Posterior vena cava (tissue), 2 donors: ENCODE measurements around the gene NDE1. TPM values are rescaled to one million over a fixed set of nuclear protein-coding genes. Genes with fewer than 3 reads are reported as not detected.

Experiments
- DNase-seq: peaks from one replicate; pipeline ENCODE4 v3.0.0-alpha.2; 2020; ENCODE audit warnings: low spot score
- intact Hi-C, 2 donors: fragments of 100-400 bp; cut with DNase I; formaldehyde crosslinking; loops; one replicate each; pipeline versions ENCODE4 v1.14.1 to v1.14.2; 2022 to 2023
- total RNA-seq, 2 donors: library from RNA; stranded (reverse); fragmentation: NEBNext Ultra II Directional; extraction: Animal tissue kit (Norgen Biotek cat#: 25700); gene quantifications; one replicate each; pipeline ENCODE4 v1.2.1, GENCODE V29; 2021
- donor health status: DM: yes; HTN: yes; CAD: no.
- donor health status: DM: yes; HTN: yes; CAD: no.

Gene NDE1
- total RNA-seq, 2 donors from 2014 or later = 32.3 to 38.1 TPM

DNA sequence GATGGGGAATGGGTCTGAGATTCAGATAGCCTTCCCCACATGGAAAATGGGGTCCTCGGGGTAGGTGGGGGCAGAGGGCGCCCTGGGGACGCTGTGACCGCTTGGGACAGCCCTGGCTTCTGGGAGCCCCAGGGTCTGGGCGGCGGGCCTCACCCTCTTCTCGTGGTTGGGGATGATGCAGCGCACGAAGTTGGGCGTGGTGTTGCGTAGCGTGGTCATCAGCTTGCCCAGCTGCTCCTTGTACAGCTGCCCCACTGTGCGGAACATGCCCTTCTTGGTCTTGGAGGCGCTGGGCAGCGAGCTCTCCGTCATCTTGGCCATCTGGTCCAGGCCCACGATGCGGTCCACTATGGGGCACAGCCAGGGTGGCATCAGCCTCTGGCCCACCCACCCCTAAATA lies 99.9 kb downstream of the NDE1 start:
- intact Hi-C loops = no loop called here

DNA sequence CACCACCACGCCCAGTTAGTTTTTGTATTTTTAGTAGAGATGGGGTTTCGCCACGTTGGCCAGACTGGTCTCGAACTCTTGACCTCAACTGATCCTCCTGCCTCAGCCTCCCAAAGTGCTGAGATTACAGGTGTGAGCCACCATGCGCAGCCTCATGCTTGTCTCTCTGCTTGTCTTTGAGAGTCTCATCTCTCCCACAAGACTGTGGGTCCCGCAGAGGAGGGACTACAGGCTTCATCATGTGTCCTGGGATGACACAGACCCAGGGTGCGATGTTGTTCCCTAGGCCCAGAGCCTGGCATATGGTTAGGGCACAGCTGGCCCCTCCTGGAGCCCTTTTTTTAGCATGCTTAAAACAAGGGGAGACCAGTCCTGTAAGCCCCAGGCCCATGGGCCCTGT lies 101.9 kb downstream of the NDE1 start:
- DNase-seq = no peak
- intact Hi-C loops = no loop called here

More for the DNA sequence above, 99.9 kb downstream of the NDE1 start:
- no peak for DNase-seq

DNA sequence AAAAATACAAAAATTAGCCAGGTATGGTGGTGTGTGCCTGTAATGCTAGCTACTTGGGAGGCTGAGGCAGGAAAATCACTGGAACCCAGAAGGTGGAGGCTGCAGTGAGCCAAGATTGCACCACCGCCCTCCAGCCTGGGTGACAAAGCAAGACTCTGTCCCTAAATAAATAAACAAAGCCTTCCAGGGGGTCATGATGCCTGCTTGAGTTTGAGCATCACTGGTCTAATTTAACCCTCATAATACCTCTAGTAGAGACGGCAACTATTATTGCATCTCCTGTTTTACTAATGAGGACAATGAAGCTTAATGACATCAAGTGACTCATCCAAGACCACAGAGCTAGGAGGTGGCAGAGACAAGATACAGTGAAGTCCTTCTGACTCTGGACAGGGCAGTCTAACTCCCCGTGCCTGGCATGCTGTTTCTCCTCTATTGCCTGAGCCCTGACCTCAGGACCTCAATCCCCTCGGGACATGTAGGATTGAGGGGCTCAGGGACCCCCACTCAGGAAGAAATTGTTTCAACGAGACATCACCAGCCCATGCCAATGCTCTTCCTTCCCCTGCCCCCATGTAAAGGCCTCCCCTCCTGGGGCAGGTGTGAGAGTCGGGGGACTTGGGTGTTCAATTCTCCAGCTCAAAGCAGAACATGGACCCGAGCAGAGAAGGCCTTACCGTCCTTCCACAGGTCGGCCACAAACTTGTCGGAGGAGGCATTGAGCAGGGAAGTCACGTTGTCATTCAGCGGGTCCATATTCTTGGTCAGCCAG lies 102.9 kb downstream of the NDE1 start:
- DNase-seq = no peak
- intact Hi-C loops = no loop called here

DNA sequence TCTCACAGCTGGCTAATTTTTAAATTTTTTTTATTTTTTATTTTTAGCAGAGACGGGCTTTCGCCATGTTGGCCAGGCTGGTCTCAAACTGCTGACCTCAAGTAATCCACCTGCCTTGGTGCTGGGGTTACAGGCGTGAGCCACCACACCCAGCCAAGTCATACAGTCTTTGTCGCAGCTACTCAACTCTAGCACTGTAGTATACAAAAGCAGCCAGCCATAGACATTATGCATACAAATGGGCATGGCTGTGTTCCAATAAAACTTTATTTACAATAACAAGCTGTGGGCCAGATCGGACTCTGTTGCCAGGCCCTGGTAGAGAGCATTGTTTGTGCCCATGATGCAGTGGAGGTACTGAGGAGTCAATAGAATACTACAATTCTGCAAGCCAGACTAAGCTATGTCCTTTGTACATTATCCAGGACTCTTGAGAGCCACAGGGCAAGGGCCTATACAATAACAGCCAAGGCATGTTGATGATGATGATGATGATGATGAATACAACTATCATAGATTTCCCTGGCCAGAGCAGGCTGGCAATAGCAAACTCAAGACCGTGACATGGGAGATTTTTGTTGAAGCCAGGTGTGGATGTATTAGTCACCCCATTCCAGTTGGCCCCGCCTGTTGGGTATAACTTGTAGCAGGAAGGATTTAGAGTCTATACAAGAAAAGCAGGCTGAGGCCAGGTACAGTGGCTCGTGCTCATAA lies 104.9 kb downstream of the NDE1 start:
- DNase-seq = no peak
- intact Hi-C loops = no loop called here

DNA sequence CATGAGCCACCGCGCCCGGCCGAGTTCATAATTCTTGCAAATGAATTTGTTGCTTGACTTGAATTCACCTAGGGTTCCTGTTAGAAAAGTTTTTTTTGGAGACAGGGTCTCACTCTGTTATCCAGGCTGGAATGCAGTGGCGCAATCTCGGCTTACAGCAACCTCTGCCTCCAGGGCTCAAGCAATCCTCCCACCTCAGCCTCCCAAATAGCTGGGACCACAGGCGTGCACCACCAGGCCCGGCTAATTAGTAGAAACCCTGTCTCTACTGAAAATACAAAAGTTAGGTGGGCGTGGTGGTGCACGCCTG lies 107.0 kb downstream of the NDE1 start:
- no peak for DNase-seq
- intact Hi-C loops = no loop called here

- no peak for DNase-seq
- intact Hi-C loops = no loop called here
These were observed 107.7 kb downstream of the NDE1 start for GRCh38 chr16:15757630-15758251.

- no peak for DNase-seq
- intact Hi-C loops = no loop called here
These were observed 109.0 kb downstream of the NDE1 start for GRCh38 chr16:15759070-15759469.

GRCh38 chr16:15760129-15760528 lies 110.1 kb downstream of the NDE1 start:
- intact Hi-C loops = no loop called here
- no peak for DNase-seq

DNA sequence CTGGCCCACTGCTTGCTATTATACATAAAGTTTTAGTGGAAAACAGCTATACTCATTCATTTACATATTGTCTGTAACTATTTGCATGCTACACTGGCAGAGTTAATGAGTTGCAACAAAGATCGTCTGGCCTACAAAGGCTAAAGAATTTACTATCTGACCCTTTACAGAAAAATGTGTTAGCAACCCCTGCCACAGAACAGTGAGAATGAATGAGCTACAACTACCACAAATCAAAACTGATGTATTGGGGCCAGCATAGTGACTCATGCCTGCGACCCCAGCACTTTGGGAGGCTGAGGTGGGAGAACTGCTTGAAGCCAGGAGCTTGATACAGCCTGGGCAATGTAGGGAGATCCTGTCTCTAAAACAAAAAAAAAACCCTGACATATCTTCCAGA lies 114.1 kb downstream of the NDE1 start:
- intact Hi-C loops = no loop called here
- no peak for DNase-seq

GRCh38 chr16:15765116-15765515 lies 115.1 kb downstream of the NDE1 start:
- DNase-seq = no peak
- intact Hi-C loops = no loop called here

- intact Hi-C loops = no loop called here
- DNase-seq = no peak
These were observed 115.8 kb downstream of the NDE1 start for GRCh38 chr16:15765880-15766279.

DNA sequence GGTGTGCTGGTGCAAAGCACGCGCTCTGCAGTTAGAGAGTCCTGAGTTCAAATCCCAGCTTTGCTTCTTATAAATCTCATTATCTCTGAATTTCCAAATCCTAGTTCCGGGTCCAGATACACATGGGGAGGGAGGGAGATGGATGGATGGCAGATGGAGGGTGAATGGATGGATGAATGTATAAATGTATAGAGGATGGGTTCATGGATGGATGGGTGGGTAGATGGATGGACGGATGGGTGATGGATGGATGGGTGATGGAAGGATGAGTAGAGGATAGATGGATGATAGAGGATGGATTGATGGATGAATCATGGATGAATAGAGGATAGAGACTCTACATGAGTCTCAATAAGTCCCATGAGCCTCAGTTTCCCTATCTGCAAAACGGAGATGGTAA lies 116.9 kb downstream of the NDE1 start:
- no peak for DNase-seq
- intact Hi-C loops = no loop called here

GRCh38 chr16:15768201-15768600 lies 118.2 kb downstream of the NDE1 start:
- intact Hi-C loops = no loop called here
- DNase-seq = no peak

DNA sequence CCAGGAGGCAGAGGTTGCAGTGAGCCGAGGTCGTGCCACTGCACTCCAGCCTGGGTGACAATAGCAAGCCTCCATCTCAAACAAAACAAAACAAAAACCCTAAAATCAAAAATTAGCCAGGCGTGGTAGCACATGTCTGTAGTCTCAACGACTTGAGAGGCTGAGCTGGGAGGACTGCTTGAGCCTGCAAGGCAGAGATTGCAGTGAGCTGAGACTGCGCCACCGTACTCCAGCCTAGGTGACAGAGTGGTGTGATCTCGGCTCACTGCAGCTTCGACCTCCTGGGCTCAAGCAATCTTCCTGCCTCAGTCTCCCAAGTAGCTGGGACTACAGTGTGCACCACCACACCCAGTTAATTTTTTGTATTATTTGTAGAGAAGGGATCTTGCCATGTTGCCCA lies 119.2 kb downstream of the NDE1 start:
- intact Hi-C loops = no loop called here
- DNase-seq = no peak

GRCh38 chr16:15770107-15770506 lies 120.1 kb downstream of the NDE1 start:
- intact Hi-C loops = loop anchor here in 1 of 2 donors (5.0 kb wide), 1 partner anchor 357 kb away; no protein-coding TSS in a partner anchor
- no peak for DNase-seq

DNA sequence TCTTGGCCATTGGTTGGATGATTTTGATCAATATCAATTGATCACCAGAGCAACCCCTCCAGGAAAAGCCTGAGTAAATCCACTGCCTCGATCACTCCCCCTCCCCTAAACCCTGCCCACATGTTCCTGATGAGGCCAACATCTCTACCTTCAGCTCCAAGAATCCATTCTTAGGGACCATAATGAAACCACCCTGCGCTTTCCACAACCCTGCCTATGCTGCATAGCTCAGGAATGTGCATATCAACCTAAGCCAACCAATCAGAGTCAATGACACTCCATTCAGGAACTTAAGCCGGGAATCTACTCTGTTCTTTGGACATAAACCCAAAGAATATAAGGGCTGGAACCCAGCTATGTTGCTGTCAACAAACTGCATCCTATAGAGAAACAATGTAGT lies 120.5 kb downstream of the NDE1 start:
- no peak for DNase-seq
- intact Hi-C loops = loop anchor here in 1 of 2 donors (5.0 kb wide), 1 partner anchor 357 kb away; no protein-coding TSS in a partner anchor

GRCh38 chr16:15771694-15772093 lies 121.6 kb downstream of the NDE1 start:
- DNase-seq = no peak
- intact Hi-C loops = loop anchor here in 1 of 2 donors (5.0 kb wide), 1 partner anchor 356 kb away; no protein-coding TSS in a partner anchor

DNA sequence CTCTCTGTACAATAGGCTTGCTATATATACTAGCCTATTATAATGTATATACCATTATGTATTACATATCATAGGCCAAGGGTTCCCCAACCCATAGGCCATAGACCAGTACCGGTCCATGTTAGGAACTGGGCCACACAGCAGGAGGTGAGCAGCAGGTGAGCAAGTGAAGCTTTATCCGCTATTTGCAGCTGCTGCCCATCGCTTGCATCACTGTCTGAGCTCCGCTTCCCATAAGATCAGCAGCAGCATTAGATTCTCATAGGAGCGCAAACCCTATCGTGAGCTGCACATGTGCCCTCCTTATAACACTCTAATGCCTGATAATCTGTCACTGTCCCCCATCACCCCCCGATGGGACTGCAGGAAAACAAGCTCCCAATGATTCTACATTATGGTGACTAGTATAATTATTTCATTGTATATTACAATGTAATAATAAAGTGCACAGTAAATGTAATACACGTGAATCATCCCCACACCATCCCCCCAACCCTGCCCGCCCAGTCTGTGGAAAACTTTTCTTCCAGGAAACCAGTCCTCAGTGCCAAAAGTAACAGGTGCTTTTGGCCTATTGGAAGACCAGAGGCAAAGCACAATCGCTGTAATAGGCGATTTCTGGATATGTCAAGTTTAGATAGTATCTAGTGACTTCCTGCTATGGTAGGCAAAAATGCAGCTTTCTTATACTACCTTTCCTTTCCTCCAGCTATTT lies 122.7 kb downstream of the NDE1 start:
- intact Hi-C loops = loop anchor here in 1 of 2 donors (5.0 kb wide), 1 partner anchor 355 kb away; no protein-coding TSS in a partner anchor
- no peak for DNase-seq

GRCh38 chr16:15773968-15774367 lies 123.9 kb downstream of the NDE1 start:
- intact Hi-C loops = loop anchor here in 1 of 2 donors (5.0 kb wide), 1 partner anchor 353 kb away; no protein-coding TSS in a partner anchor
- DNase-seq = no peak

DNA sequence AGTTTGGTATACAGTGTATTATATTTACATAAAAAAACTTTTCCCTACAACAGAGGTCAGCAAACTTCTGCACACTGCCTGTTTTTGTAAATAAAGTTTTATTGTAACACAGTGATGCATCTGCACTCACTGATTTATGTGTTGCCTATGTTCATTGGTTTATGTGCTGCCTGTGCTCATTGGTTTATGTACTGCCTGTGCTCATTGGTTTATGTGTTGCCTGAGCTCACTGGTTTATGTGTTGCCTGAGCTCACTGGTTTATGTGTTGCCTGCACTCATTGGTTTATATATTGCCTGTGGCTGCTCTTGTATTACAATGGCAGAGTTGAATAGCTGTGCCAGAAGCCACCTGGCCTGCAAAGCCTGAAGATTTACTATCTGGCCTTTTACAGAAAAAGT lies 125.2 kb downstream of the NDE1 start:
- intact Hi-C loops = no loop called here
- DNase-seq = no peak
